ENCODE data around the gene KRT76. TPM values are rescaled to one million over a fixed set of nuclear protein-coding genes. Genes with fewer than 3 reads are reported as not detected.
A peak's percentile ranks its signal among the peaks of the same experiment; 100 is the strongest.

KRT76 gene
- total RNA-seq, 1 donor from 2014 or later: not detected

- intact Hi-C loops (cut with DNase I): no loop called here
- Histone ChIP-seq H3K27me3 (ENCODE audit: low read depth) (peaks cover 35% of the 10 kb centered on the region), H3K4me3 (no peak overlapping the region), H3K4me1 (peaks cover 8% of the 10 kb centered on the region), H3K36me3 (no peaks in the 10 kb centered on the region), H3K27ac (no peak overlapping the region), H3K9me3 (no peaks in the 10 kb centered on the region)
- ATAC-seq (peak; percentile 17 to 43), DNase-seq (no peak)
- TF ChIP-seq CTCF (IDR thresholded peaks at IDR 0.05): no peak
Observed at GRCh38 chr12:52814710-52815155, 37.6 kb upstream of the KRT76 start.

- Histone ChIP-seq H3K9me3 (no peaks in the 10 kb centered on the region), H3K27ac (no peak within 1 kb of the TSS), H3K36me3 (no peaks in the 10 kb centered on the region), H3K4me1 (peaks cover 8% of the 10 kb centered on the region), H3K27me3 (ENCODE audit: low read depth) (peaks cover 30% of the 10 kb centered on the region), H3K4me3 (no peak within 1 kb of the TSS)
- TF ChIP-seq CTCF (IDR thresholded peaks at IDR 0.05): no peak
- DNase-seq (no peak), ATAC-seq (peak; percentile 87 to 96)
- intact Hi-C loops (cut with DNase I): no loop called here
Observed at GRCh38 chr12:52813885-52814709, 37.0 kb upstream of the KRT76 start, which contains the start of gene KRT4. TSS of gene KRT4 (minus strand) at chr12:52814116. CDS start at chr12:52814058, 58 bp downstream.

- no peak for ATAC-seq
- Histone ChIP-seq H3K9me3 (no peaks in the 10 kb centered on the region), H3K4me1 (peaks cover 8% of the 10 kb centered on the region), H3K27ac (no peak overlapping the region), H3K4me3 (no peak overlapping the region), H3K27me3 (ENCODE audit: low read depth) (peaks cover 29% of the 10 kb centered on the region), H3K36me3 (no peaks in the 10 kb centered on the region)
- no peak for DNase-seq
- intact Hi-C loops (cut with DNase I): no loop called here
- no peak for TF ChIP-seq CTCF (IDR thresholded peaks at IDR 0.05)
Observed at GRCh38 chr12:52813203-52813819, 36.2 kb upstream of the KRT76 start.

- Histone ChIP-seq H3K27ac (no peak overlapping the region), H3K36me3 (no peaks in the 10 kb centered on the region), H3K4me1 (peaks cover 8% of the 10 kb centered on the region), H3K4me3 (no peak overlapping the region), H3K9me3 (no peaks in the 10 kb centered on the region), H3K27me3 (ENCODE audit: low read depth) (peaks cover 28% of the 10 kb centered on the region)
- ATAC-seq (no peak), DNase-seq (no peak)
- intact Hi-C loops (cut with DNase I): no loop called here
- no peak for TF ChIP-seq CTCF (IDR thresholded peaks at IDR 0.05)
Observed at GRCh38 chr12:52812749-52813148, 35.6 kb upstream of the KRT76 start.

GRCh38 chr12:52812073-52812400 is 34.9 kb upstream of the KRT76 start:
- ATAC-seq: no peak
- DNase-seq: no peak
- intact Hi-C loops (cut with DNase I): no loop called here
- TF ChIP-seq CTCF (IDR thresholded peaks at IDR 0.05): no peak
- no peaks in the 10 kb centered on the region for H3K9me3 ChIP-seq
- H3K36me3 ChIP-seq: no peaks in the 10 kb centered on the region
- peaks cover 8% of the 10 kb centered on the region for H3K4me1 ChIP-seq
- no peak overlapping the region for H3K4me3 ChIP-seq
- no peak overlapping the region for H3K27ac ChIP-seq
- H3K27me3 ChIP-seq (ENCODE audit: low read depth): peaks cover 28% of the 10 kb centered on the region

Data from lower lobe of right lung (tissue), 2 donors.